Midbrain (tissue), 1 donor: ENCODE results near the gene ADAMTS16.

Experiments
- DNase-seq: peaks from one replicate; lab custom pipeline; 2025; lab: John Stamatoyannopoulos, UW

The ADAMTS16 gene

GRCh38 chr5:5289537-5289936, 149.4 kb downstream of the ADAMTS16 start:
- no peak for DNase-seq

DNA sequence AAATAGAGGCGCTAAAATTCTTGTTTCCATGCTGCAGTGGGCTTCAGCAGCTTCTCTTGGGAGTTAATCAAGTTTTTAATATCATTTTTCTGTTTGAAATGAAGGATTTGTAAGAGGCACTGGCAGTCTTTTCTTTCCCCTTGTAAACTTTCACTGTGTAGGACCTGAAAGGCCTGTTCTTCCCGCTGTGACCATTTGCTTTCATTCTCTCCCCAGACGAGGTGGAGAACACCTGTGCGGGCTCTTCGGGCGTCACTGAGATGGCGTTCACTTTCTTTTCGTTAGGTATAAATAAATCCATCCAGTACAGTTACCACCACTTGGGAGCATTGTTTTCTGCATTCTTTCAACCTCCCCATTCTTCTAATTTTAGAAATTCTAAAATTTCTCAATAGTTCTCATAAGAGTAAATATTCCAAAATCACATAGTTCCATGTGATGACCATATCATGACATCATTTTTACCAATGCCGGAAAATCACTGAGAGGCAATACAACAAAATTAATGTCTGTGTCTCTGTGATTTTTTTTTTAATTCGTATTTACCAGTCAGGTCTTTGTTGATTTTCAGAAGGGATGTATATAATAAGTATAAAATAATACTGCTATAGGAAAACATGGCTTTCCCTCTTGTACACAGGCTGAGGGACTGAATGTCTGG, 150.7 kb downstream of the ADAMTS16 start:
- no peak for DNase-seq

DNA sequence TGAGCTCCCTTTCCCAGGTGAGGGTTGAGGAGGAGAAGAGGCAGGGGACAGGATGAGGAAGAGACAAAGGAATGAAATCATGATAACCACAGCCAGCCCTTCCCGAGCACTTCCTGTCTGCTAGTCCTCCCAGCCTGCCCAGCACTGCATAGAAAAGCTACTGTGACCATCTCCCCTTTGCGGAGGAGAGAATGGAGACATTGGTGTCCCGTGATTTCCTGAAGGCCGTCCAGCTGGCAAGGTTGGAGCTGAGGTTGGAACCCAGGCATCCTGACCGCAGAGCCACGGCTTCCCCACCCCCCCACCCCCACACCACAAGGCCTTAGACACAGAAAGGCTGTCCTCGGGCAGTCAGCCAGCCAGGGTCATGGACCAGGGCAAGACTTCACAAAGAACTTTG, 151.2 kb downstream of the ADAMTS16 start:
- DNase-seq = no peak

DNA sequence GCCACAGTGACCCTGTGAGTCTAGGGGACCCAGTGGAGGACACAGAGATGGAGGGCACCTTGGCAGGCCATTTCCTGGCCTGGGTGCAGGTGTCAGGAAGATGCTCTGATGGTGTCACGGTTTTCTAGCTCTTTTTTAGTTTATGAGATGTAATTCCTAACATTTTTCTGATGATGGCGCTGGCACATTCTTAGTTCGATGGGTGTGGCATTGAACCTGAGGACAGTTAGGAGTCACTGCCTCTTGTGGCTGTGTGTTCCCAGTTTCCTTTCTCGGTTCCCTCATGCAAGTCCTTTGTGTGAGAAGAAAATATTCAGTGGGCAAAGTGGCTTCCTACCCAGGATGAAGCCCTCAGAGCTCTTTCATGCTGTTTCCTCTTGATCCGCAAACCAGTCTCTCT, 152.9 kb downstream of the ADAMTS16 start:
- DNase-seq = no peak

DNA sequence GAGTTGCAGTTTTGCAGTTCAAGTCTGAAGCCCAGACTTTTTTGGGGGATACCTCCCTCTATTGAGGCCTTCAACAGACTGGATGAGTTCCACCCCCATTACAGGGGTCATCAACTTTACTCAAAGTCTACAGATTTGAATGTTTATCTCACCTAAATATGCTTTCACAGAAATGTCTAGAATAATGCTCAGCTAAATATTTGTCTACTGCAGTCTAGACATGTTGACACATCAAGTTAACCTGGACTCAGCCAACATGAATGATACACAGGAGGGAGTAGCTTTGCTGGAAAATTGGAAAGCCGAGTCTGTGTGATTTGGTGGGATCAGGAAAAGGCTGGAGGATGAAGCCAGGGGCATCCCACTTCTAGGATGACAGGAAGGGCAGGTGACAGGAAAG, 154.3 kb downstream of the ADAMTS16 start:
- no peak for DNase-seq

- DNase-seq = no peak
Measured at GRCh38 chr5:5295351-5295750, 155.2 kb downstream of the ADAMTS16 start.

- DNase-seq = no peak
Measured at GRCh38 chr5:5296051-5296450, 155.9 kb downstream of the ADAMTS16 start.

GRCh38 chr5:5297432-5298067, 157.4 kb downstream of the ADAMTS16 start:
- DNase-seq = no peak

DNA sequence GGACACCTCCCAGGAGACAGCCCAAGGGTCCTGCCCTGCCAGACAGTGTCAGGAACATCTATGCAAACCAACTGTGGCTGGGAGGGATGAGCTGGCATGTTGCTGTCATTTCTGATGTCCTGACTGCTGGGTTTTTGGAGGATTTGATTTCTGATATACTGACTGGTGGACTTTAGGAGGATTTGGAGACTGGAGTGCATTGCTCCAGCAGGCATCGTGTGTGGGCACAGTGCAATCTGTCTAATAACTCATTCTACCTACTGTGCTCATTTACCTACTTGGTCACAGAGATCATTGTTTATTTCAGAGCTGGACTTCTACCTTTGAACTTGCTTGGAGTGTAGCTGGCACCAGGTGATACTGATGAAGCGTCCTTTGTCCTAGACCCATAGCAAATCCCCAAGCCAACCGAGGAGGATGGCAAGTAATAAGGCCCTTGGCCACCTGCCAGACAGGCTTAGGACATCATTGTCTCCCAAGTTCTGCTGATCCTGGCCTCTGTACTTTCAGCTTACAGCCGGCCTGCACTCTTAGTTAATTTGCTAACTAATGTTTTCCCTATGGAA, 158.0 kb downstream of the ADAMTS16 start:
- no peak for DNase-seq

DNA sequence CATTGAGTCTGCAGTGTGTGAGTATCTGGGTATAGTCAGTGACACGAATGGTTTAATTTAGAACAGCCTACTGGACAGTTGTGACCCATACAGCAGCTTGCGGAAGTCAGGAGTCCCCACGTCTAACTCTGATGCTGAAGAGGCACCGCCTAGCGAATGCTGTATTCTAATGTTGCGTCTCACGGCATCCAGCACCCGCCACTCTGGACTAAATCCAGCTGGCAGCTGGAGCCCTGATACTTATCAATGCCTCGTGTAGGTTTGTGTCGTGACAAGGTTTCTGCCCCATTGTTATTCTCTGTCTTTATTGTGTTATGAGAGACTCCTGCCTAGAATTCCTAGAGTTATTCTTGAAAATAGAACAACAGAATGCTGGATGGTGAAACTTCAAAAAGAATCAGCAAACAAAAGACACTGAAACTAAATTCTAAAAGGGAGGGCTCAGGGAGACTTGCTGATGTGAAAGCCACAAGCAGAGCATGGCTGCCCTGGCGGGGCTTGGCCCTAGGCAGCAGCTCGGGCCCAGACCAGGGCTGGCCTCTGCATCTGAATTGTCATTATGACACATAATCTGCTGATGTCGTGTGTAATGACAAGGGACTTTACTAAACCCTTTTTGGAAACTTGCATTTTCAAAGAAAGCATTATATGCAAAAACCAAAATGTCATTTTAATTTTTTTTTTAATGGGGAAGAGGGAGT, 158.9 kb downstream of the ADAMTS16 start:
- no peak for DNase-seq

- no peak for DNase-seq
Measured at GRCh38 chr5:5301176-5301575, 161.0 kb downstream of the ADAMTS16 start.

- DNase-seq = no peak
Measured at GRCh38 chr5:5302201-5302600, 162.1 kb downstream of the ADAMTS16 start.

- DNase-seq = no peak
Measured at GRCh38 chr5:5303242-5303641, 163.1 kb downstream of the ADAMTS16 start.

DNA sequence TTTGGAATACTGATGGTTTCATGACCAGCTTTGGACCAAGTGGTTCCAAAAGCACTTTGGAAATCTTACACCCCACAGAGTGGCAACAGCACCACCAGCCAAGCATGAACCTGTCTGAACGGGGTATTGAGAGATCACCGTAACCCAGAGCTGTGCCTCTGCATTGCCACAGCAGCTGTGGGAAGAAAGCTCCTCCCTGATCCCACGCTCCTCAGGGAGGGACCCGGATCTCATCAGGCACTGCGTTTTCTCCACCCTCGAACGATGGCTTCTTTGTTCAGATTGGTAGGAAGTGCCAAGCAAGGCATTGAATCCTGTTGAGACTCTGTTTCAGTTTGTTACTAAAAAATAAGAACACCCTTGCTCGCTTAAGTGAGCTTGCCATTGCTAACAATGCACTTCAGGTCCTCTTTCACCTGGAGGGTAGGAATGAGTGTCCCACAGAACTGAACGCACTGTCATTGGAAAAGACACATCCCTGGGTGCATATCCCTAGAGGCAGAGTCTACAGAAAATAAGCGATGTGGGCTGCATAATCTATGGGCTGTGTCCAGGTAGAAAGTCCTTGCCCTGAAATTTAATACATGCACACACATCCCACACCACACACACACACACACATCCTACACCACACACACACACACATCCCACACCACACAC, 164.4 kb downstream of the ADAMTS16 start:
- no peak for DNase-seq

- no peak for DNase-seq
Measured at GRCh38 chr5:5306696-5307095, 166.6 kb downstream of the ADAMTS16 start.

DNA sequence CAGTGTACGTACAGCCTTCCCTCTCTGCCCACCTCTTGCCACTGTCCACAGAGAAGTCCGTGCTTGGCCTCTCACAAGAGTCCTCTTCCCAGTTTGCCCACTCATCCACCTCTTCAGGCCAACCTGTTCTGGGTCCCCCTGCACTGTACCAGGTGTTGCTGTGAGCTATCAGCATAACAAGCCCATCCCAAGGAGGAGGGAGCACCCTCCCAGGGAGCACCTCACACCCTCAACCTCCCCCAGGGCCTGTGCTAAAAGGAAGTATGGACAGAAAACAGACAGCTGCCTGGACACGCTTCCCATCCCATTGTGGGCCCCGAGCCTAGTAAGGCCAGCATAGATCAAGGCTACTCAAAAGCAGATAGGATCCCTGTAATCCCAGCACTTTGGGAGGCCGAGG, 168.2 kb downstream of the ADAMTS16 start:
- DNase-seq = no peak

DNA sequence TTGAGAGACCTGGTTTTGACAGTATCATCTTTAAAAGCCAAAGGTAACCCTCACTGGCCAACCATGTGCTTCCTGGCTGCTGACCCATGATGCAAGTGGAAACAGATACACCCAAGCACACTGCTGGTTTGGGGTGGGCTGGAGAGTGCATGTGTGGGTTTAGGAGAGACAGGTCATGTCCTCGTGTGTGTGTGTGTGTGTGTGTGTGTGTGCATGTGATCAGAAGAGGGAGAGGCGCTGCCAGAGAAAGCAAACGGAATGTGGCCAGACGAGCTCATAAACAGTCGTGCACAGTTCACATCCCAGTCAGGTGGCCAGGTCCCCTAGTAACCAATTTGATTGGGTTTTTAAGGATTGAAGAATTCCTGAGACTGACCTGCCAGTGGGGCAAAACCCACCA, 169.5 kb downstream of the ADAMTS16 start:
- no peak for DNase-seq

DNA sequence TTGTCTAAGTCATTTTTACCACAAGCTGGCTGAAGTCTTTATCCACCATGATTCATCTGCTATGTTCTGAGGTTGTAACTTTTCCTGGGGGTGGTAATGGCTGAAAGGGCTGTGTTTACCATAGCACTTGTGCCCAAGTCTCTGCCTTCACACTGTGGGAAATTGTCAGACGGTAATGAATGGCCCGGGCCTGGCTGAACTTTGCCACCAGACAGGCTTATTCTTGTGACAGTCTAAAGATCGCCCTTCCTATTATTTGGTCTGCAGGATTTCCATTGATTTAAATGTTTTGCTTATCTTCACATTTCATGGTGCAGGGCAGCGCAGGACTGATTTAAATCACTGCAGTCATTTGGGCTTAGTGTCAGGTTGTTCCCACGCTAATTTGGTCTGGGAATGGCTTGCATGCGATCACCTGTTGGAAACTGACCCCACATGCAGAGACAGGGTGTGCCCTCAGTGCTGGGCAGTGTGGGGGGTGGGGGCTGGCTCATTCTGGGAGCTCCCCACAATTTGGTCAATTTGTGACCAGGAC, 173.0 kb downstream of the ADAMTS16 start:
- no peak for DNase-seq

GRCh38 chr5:5314166-5314565, 174.0 kb downstream of the ADAMTS16 start:
- DNase-seq = no peak

DNA sequence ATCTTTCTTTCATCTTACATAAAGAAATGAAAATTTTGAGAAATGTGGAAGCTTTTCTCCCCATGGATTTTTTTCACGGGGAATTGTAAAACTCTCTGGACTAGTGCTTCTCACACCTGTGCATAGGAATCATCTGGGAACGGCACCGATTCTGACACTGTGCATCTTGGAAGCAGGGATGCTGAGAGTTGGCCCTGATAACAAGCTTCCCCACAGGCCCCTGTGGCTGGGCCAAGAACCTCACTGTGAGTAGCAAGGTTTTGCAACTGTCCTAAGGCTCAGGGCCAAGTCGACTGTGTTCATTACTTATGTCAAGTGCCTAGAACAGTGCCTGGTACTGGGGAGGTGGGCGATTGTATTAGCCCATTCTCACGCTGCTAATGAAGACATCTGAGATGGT, 174.5 kb downstream of the ADAMTS16 start:
- no peak for DNase-seq

DNA sequence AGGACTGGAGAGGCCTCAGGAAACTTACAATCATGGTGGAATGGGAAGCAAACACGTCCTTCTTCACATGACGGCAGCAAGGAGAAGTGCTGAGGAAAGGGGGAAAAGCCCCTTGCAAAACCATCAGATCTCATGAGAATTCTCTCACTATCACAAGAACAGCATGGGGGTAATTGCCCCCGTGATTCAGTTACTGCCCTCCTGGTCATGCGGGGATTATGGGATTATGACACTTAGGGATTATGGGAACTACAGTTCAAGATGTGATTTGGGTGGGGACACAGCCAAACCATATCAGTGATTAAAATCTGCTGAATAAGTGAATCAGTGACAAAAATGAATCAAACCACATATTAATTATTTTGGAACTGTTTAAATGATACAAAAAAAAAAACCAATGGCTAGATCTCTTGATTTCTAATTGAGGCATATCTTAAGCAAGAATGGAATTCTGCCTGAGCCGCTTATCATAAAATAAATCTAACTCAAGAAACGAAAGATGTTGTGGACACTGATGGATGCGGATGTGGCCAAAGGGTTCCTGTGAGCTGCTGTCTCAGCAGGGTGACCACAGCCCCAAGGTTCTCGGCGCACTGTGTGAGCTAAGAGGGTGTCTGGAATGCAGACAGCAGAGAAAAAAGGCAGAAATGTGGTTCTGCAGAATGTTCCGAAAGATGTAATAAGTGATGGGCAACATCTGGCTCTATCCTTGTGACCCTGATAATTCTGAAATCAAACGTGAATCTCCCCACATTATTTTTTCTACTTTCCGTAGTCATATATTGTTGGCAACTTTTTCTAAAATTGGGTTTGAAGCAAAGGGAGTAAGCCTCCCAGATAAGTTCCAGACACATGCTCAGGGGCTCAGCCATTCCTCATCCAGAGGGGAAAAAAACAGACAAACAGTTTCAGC, 175.2 kb downstream of the ADAMTS16 start:
- no peak for DNase-seq
